Suprapubic skin (tissue), 4 donors: ENCODE results near the gene WNK1. TPM values are rescaled to one million over a fixed set of nuclear protein-coding genes. Genes with fewer than 3 reads are reported as not detected.
"Not testable (repeated sequence)": the region's sequence is repeated elsewhere in the genome, so short reads cannot be mapped to it uniquely, and the experiment has no call there.

Source experiments
- DNase-seq, 2 donors: peaks; one replicate each; pipeline ENCODE4 v3.0.0-alpha.2; 2019; ENCODE audit warnings: low spot score in 2 of 2
- H3K27ac ChIP-seq: fragments of 200-600 bp; sonication (generic); one replicate; pipeline ENCODE4 v1.5.1; 2019
- H3K27me3 ChIP-seq: fragments of 200-600 bp; sonication (generic); one replicate; pipeline ENCODE4 v1.5.1; 2019
- H3K36me3 ChIP-seq: fragments of 200-600 bp; sonication (generic); one replicate; pipeline ENCODE4 v1.5.1; 2019
- H3K4me1 ChIP-seq: fragments of 200-600 bp; sonication (generic); one replicate; pipeline ENCODE4 v1.5.1; 2019
- H3K4me3 ChIP-seq: fragments of 200-600 bp; sonication (generic); one replicate; pipeline ENCODE4 v1.5.1; 2019; ENCODE audit warnings: mild to moderate bottlenecking
- H3K9me3 ChIP-seq: fragments of 200-600 bp; sonication (generic); one replicate; pipeline ENCODE4 v1.5.1; 2019
- CTCF ChIP-seq, 2 donors: fragments of 200-600 bp in 1 of 2; fragments of 450-650 bp in 1 of 2; sonication (generic) in 1 of 2; IDR thresholded peaks; one replicate each; pipeline ENCODE4 v1.5.1; 2016 to 2019; ENCODE audit warnings: antibody characterized with exemption in 2 of 2, mild to moderate bottlenecking in 1 of 2, moderate library complexity in 1 of 2
- EP300 ChIP-seq: sonication (generic); formaldehyde crosslinking; IDR thresholded peaks from one replicate; pipeline ENCODE4 v1.6.1; 2017; ENCODE audit warnings: antibody characterized with exemption
- POLR2A ChIP-seq, 2 donors: fragments of 450-650 bp; IDR thresholded peaks; one replicate each; pipeline ENCODE4 v1.6.1; 2017; ENCODE audit warnings: antibody characterized with exemption in 2 of 2, mild to moderate bottlenecking in 2 of 2, moderate library complexity in 2 of 2
- POLR2AphosphoS5 ChIP-seq, 3 donors: sonication (generic); formaldehyde crosslinking; IDR thresholded peaks; one replicate each; pipeline ENCODE4 v1.6.1; 2017; ENCODE audit warnings: antibody characterized with exemption in 3 of 3
- WGBS: methylation state at CpG from one replicate; pipeline ENCODE4 v1.1.5; 2018; 5-methylcytosine and 5-hydroxymethylcytosine counted together
- total RNA-seq, 4 donors: library from RNA; depleted of rRNA; stranded (reverse); fragments of >200 nt; gene quantifications; one replicate each; pipeline ENCODE4 v1.1.0, GENCODE V29; 2016

WNK1 gene
- total RNA-seq, 4 donors from 2014 or later: 368 to 724 (median 435) TPM

DNA sequence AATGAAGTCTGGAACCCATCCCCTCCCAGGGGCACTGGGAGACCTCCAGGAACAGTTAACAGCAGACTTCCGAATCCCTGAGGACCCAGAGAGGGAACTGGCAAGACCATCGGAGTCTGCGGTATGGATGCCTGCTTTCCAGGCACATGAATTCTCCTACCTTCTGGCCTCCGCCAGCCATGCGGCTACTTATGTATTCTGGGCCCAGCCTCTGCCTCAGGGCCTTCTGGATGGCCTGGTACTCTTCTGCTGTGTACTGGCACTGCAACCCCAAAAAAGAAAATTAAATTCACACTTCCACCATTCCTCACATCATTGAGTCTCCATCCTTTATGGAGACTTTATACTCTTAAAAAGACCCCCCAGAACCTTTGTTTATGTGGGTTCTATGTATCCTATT, 178.7 kb downstream of the WNK1 start:
- peaks cover 52% of the 10 kb centered on the region for H3K36me3 ChIP-seq
- no peak for DNase-seq
- no peak overlapping the region for H3K4me3 ChIP-seq
- WGBS: 69% methylated on average over 5 of the region's 5 CpGs
- no peaks in the 10 kb centered on the region for H3K9me3 ChIP-seq
- no peaks in the 10 kb centered on the region for H3K27me3 ChIP-seq
- TF ChIP-seq POLR2AphosphoS5 (IDR thresholded peaks at IDR 0.05): no peak
- no peak for TF ChIP-seq EP300
- TF ChIP-seq POLR2A (IDR thresholded peaks at IDR 0.05): no peak
- TF ChIP-seq CTCF (IDR thresholded peaks at IDR 0.05): no peak
- H3K4me1 ChIP-seq: no peaks in the 10 kb centered on the region
- no peak overlapping the region for H3K27ac ChIP-seq

DNA sequence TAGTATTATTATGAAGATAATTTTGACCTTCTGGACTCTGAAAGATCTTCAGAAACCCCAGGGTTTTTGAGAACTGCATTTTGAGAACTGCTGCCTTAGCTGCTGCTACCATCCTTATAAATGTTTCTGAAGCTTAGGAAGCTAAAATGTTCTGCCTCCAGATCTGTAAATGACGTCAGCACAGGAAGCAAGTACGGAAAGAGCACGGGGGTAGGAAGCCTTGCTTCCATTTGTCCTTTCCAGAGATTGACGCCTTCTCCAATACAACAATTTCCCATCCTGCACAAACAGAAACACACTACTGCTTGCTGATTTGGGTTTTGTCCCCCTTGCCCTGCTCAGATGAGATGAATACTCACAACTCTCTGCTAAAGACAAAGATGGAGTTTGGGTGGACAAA, 179.2 kb downstream of the WNK1 start:
- Histone ChIP-seq H3K9me3 (no peaks in the 10 kb centered on the region), H3K27ac (no peak overlapping the region), H3K36me3 (peaks cover 46% of the 10 kb centered on the region), H3K4me3 (no peak overlapping the region), H3K4me1 (no peaks in the 10 kb centered on the region), H3K27me3 (no peaks in the 10 kb centered on the region)
- DNase-seq: no peak
- 89% methylated on average over 4 of the region's 4 CpGs for WGBS
- TF ChIP-seq EP300 (no peak), POLR2AphosphoS5 (IDR thresholded peaks at IDR 0.05) (no peak), CTCF (IDR thresholded peaks at IDR 0.05) (no peak), POLR2A (IDR thresholded peaks at IDR 0.05) (no peak)

DNA sequence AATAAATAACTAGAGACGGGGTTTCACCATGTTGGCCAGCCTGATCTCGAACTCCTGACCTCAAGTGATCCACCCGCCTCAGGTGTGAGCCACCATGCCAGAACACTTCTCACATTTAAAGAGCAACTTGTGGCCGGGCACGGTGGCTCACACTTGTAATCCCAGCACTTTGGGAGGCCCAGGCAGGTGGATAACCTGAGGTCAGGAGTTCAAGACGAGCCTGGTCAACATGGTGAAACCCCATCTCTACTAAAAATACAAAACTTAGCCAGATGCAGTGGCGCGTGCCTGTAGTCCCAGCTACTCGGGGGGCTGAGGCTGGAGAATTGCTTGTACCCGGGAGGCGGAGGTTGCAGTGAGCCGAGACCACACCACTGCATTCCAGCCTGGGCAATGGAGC, 183.5 kb downstream of the WNK1 start:
- not testable (repeated sequence) for DNase-seq, H3K9me3 ChIP-seq, H3K27ac ChIP-seq, H3K27me3 ChIP-seq, H3K4me3 ChIP-seq, H3K4me1 ChIP-seq
- peaks cover 15% of the 10 kb centered on the region for H3K36me3 ChIP-seq
- 91% methylated on average over 12 of the region's 12 CpGs for WGBS

GRCh38 chr12:936377-937345, 184.3 kb downstream of the WNK1 start:
- no peaks in the 10 kb centered on the region for H3K4me1 ChIP-seq
- 93% methylated on average over 8 of the region's 8 CpGs for WGBS
- H3K27ac ChIP-seq: no peak overlapping the region
- H3K9me3 ChIP-seq: no peaks in the 10 kb centered on the region
- H3K36me3 ChIP-seq: peaks cover 7% of the 10 kb centered on the region
- H3K27me3 ChIP-seq: no peaks in the 10 kb centered on the region
- no peak overlapping the region for H3K4me3 ChIP-seq
- DNase-seq: no peak
- no peak for TF ChIP-seq POLR2AphosphoS5 (IDR thresholded peaks at IDR 0.05)
- no peak for TF ChIP-seq POLR2A (IDR thresholded peaks at IDR 0.05)
- no peak for TF ChIP-seq CTCF (IDR thresholded peaks at IDR 0.05)

DNA sequence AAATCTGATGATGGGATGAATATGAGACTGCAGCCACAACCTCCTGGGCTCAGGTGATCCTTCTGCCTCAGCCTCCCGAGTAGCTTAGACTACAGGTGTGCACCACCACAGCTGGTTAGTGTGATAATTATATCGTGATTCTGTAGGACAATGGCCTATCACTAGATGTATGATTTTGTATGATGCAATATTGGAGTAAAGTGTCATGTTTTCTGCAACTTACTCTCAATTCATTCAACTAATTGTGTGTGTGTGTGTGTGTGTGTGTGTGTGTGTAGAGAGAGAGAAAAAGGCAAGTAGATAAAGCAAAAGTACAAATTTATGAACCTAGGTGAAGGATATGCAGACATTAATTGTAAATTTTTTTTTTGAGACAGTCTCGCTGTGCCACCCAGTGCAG, 186.4 kb downstream of the WNK1 start:
- no peak for TF ChIP-seq CTCF (IDR thresholded peaks at IDR 0.05)
- TF ChIP-seq POLR2AphosphoS5 (IDR thresholded peaks at IDR 0.05): no peak
- no peak for TF ChIP-seq POLR2A (IDR thresholded peaks at IDR 0.05)
- TF ChIP-seq EP300: no peak
- no peaks in the 10 kb centered on the region for H3K4me1 ChIP-seq
- 94% methylated on average over 3 of the region's 3 CpGs for WGBS
- no peaks in the 10 kb centered on the region for H3K9me3 ChIP-seq
- H3K4me3 ChIP-seq: no peak overlapping the region
- no peak overlapping the region for H3K27ac ChIP-seq
- no peak for DNase-seq
- H3K27me3 ChIP-seq: no peaks in the 10 kb centered on the region
- H3K36me3 ChIP-seq: peaks cover 14% of the 10 kb centered on the region
